GM12878 (cell line): ENCODE results near the gene ODR4. TPM values are rescaled to one million over a fixed set of nuclear protein-coding genes. Genes with fewer than 3 reads are reported as not detected.
"Not testable (repeated sequence)": the region's sequence is repeated elsewhere in the genome, so short reads cannot be mapped to it uniquely, and the experiment has no call there.

Source experiments
- ATAC-seq: fragments of 200-7000 bp; cut with Tn5 transposase; 3 replicates; pipeline ENCODE4 v1.9.1; 2020; ENCODE audit warnings: mild to moderate bottlenecking, moderate library complexity
- BruUV-seq: library from RNA; stranded (reverse); fragments of 400-500 nt; replicated peaks from 2 replicates; lab custom pipeline; 2021; lab: Mats Ljungman, UMichigan
- CTCF ChIA-PET: fragments of 300-600 bp; sonication (Branson Sonifier 250); formaldehyde crosslinking; extraction: SDS; loops from one replicate; lab custom pipeline; 2021; ENCODE audit warnings: inconsistent platforms; lab: Yijun Ruan, JAX
- POLR2A ChIA-PET: fragments of 350-600 bp; formaldehyde crosslinking; extraction: SDS; loops from one replicate; lab custom pipeline; 2021; ENCODE audit warnings: inconsistent platforms; lab: Charles Lee
- RAD21 ChIA-PET: fragments of 300-600 bp; sonication (Branson Sonifier 250); formaldehyde crosslinking; loops from one replicate; lab custom pipeline; 2023; ENCODE audit warnings: antibody characterized with exemption; ENCODE audit not compliant: unreplicated experiment; lab: Charles Lee
- SMC1A ChIA-PET: fragments of 300-600 bp; sonication (Branson Sonifier 250); formaldehyde crosslinking; loops from one replicate; lab custom pipeline; 2023; ENCODE audit not compliant: unreplicated experiment, uncharacterized antibody; lab: Charles Lee
- DNase-seq: peaks from one replicate; pipeline ENCODE4 v3.0.0-alpha.2; 2011; ENCODE audit warnings: low read depth, low spot score
- FAIRE-seq: peaks from 3 replicates; lab custom pipeline; 2011; peaks lifted over from hg19 to GRCh38; lab: Jason Lieb, UNC
- H2AFZ ChIP-seq: 2 replicates; pipeline ENCODE4 v1.6.0; 2011; ENCODE audit warnings: low read depth, low read length, control low read depth; ENCODE audit not compliant: control insufficient read depth
- H3K27ac ChIP-seq: 2 replicates; pipeline ENCODE4 v1.5.1; 2011; ENCODE audit warnings: control low read depth; ENCODE audit not compliant: control insufficient read depth, insufficient read depth
- H3K27me3 ChIP-seq, 2 experiments: replicated peaks in 1 of 2; 2 replicates each; pipeline versions ENCODE4 v1.6.0 to v1.6.1; 2011; ENCODE audit warnings: low read length in 1 of 2; ENCODE audit not compliant: control insufficient read depth in 2 of 2, insufficient read depth in 2 of 2
- H3K36me3 ChIP-seq, 2 experiments: 2 replicates each; pipeline ENCODE4 v1.5.1; 2011; ENCODE audit warnings: low read length in 1 of 2; ENCODE audit not compliant: control insufficient read depth in 2 of 2, insufficient read depth in 2 of 2
- H3K4me1 ChIP-seq: 2 replicates; pipeline ENCODE4 v1.6.1; 2011; ENCODE audit warnings: mild to moderate bottlenecking, low read length, moderate library complexity, mixed read lengths; ENCODE audit not compliant: control insufficient read depth, insufficient read depth
- H3K4me2 ChIP-seq: 2 replicates; pipeline ENCODE4 v1.6.0; 2011; ENCODE audit warnings: control low read depth; ENCODE audit not compliant: control insufficient read depth, insufficient read depth
- H3K4me3 ChIP-seq: fragments of 200-600 bp; sonication (generic); 2 replicates; pipeline ENCODE4 v1.5.1; 2016
- H3K79me2 ChIP-seq: 2 replicates; pipeline ENCODE4 v1.6.0; 2011; ENCODE audit warnings: low read length; ENCODE audit not compliant: control insufficient read depth, insufficient read depth
- H3K9ac ChIP-seq: 2 replicates; pipeline ENCODE4 v1.8.0; 2011; ENCODE audit warnings: low read length, control low read depth, mixed read lengths; ENCODE audit not compliant: control insufficient read depth, insufficient read depth
- H3K9me3 ChIP-seq: replicated peaks from 3 replicates; pipeline ENCODE4 v1.5.1; 2011; ENCODE audit warnings: mild to moderate bottlenecking, low read length; ENCODE audit not compliant: control insufficient read depth, insufficient read depth
- H4K20me1 ChIP-seq: 2 replicates; pipeline ENCODE4 v1.6.0; 2011; ENCODE audit not compliant: control insufficient read depth, insufficient read depth
- ATF3 ChIP-seq: IDR thresholded peaks from 2 replicates; pipeline ENCODE4 v1.6.1; 2011; ENCODE audit warnings: low read depth, mild to moderate bottlenecking, low read length, moderate library complexity, borderline replicate concordance; ENCODE audit errors: extremely low read depth
- BHLHE40 ChIP-seq, 2 experiments: fragments of 450-650 bp in 1 of 2; IDR thresholded peaks; 2 replicates each; pipeline ENCODE4 v1.6.1; 2011 to 2017; ENCODE audit warnings: low read depth in 2 of 2, borderline replicate concordance in 1 of 2, improper control_type of control experiment in 1 of 2, low read length in 1 of 2, mild to moderate bottlenecking in 1 of 2
- CTCF ChIP-seq, 3 experiments: IDR thresholded peaks in 2 of 3; conservative IDR thresholded peaks in 1 of 3; 2 replicates each; pipeline ENCODE4 v1.5.1; 2011; ENCODE audit warnings: low read depth in 3 of 3, low read length in 3 of 3, mild to moderate bottlenecking in 3 of 3, control low read depth in 2 of 3, moderate library complexity in 2 of 3, inconsistent platforms in 1 of 3, mixed read lengths in 1 of 3; ENCODE audit not compliant: control insufficient read depth in 2 of 3, insufficient read depth in 1 of 3; ENCODE audit errors: extremely low read depth in 1 of 3
- GATAD2B ChIP-seq: fragments of 450-650 bp; conservative IDR thresholded peaks from 2 replicates; pipeline ENCODE4 v1.6.1; 2017; ENCODE audit warnings: low read depth, mild to moderate bottlenecking, moderate library complexity
- WGBS: methylation state at CpG from one replicate; pipeline ENCODE4 v1.1.6; 2016; ENCODE audit warnings: low lambda C conversion rate; ENCODE audit not compliant: insufficient replicate concordance, insufficient coverage; ENCODE audit errors: missing lambda C conversion rate; 5-methylcytosine and 5-hydroxymethylcytosine counted together
- in situ Hi-C: fragments of 300-500 bp; cut with MboI; formaldehyde crosslinking; loops from 9 replicates; pipeline ENCODE4 v1.14.3; 2018; ENCODE audit warnings: mixed read lengths
- intact Hi-C: fragments of 100-400 bp; cut with micrococcal nuclease; formaldehyde crosslinking; loops from one replicate; pipeline ENCODE4 v1.14.2; 2022; ENCODE audit not compliant: unreplicated experiment
- polyA plus RNA-seq, 11 experiments: library from polyadenylated mRNA; depleted of rRNA in 4 of 11; unstranded in 6 of 11; stranded (reverse) in 5 of 11; fragments of >200 nt; fragmentation: Nextera tagmentation in 4 of 11; fragmentation: Illumina TruSeq in 1 of 11; extraction: Ambion mirVana in 4 of 11; extraction: Trizol in 1 of 11; gene quantifications; 1 replicate in 1 of 11; 2 replicates in 10 of 11; pipeline versions ENCODE4 v1.2.1 to v1.2.3, GENCODE V29; 2011 to 2016; ENCODE audit warnings: inconsistent platforms in 2 of 11, missing spikeins in 2 of 11, low read depth in 1 of 11
- total RNA-seq, 4 experiments: library from RNA; depleted of rRNA in 3 of 4; stranded (reverse); fragments of >200 nt in 3 of 4; fragmentation: Illumina TruSeq in 1 of 4; extraction: Trizol in 1 of 4; gene quantifications; 2 replicates each; pipeline versions ENCODE4 v1.2.1 to v1.2.3, GENCODE V29; 2013 to 2021

Gene ODR4
- total and polyA plus RNA-seq, 10 of the 15 experiments (the other 5 are each of a cell fraction or from before 2014, with no cell fraction given), result 10.4 to 19.4 (median 13.3) TPM

GRCh38 chr1:186456729-186457255, 81.2 kb downstream of the ODR4 start:
- H3K9ac ChIP-seq, result no peak overlapping the region
- H3K9me3 ChIP-seq, result no peaks in the 10 kb centered on the region
- FAIRE-seq (no peak), DNase-seq (no peak), ATAC-seq (no peak)
- ChIA-PET POLR2A (no interaction called here), SMC1A (interaction anchor here (0.8 kb wide), 1 partner anchor 13 kb away, joined by 3 read pairs; no protein-coding TSS in a partner anchor), CTCF (no interaction called here), RAD21 (no interaction called here)
- no peaks in the 10 kb centered on the region for H3K4me1 ChIP-seq
- TF ChIP-seq GATAD2B (no peak), CTCF (IDR thresholded peaks at IDR 0.05 in 2 of 3, conservative IDR thresholded peaks at IDR 0.05 in 1 of 3; ENCODE audit: control insufficient read depth in 2 of 3, extremely low read depth in 1 of 3, insufficient read depth in 1 of 3, low read depth in 3 of 3, low read length in 3 of 3) (no peak), BHLHE40 (IDR thresholded peaks at IDR 0.05; ENCODE audit: borderline replicate concordance in 1 of 2, low read depth in 2 of 2, low read length in 1 of 2) (no peak), ATF3 (no peak)
- H4K20me1 ChIP-seq, result no peaks in the 10 kb centered on the region
- WGBS, result 50% methylated on average over 3 of the region's 3 CpGs
- no peak overlapping the region for H3K4me3 ChIP-seq
- no TSS peak for BruUV-seq
- no peaks in the 10 kb centered on the region for H3K27me3 ChIP-seq
- intact Hi-C loops (no loop called here), in situ Hi-C loops (no loop called here)
- no peaks in the 10 kb centered on the region for H3K79me2 ChIP-seq
- H3K36me3 ChIP-seq, result no peaks in the 10 kb centered on the region
- H3K4me2 ChIP-seq, result no peak overlapping the region
- no peak overlapping the region for H3K27ac ChIP-seq
- no peak overlapping the region; the same call in 1 of the 2 replicates for H2AFZ ChIP-seq

GRCh38 chr1:186459161-186459560, 83.5 kb downstream of the ODR4 start:
- H3K4me1 ChIP-seq, H3K27me3 ChIP-seq, H3K79me2 ChIP-seq, intact Hi-C loops, H3K36me3 ChIP-seq, H3K9me3 ChIP-seq, H3K27ac ChIP-seq, CTCF ChIA-PET, FAIRE-seq, H3K4me3 ChIP-seq, H3K9ac ChIP-seq, BruUV-seq, RAD21 ChIA-PET, POLR2A ChIA-PET, in situ Hi-C loops, DNase-seq, H2AFZ ChIP-seq, SMC1A ChIA-PET, H4K20me1 ChIP-seq, H3K4me2 ChIP-seq, ATAC-seq: not testable (repeated sequence)
- WGBS, result 97% methylated on average over 14 of the region's 14 CpGs
